ENCODE data around the gene XYLT2. TPM values are rescaled to one million over a fixed set of nuclear protein-coding genes. Genes with fewer than 3 reads are reported as not detected.

Gene XYLT2
- total and polyA plus RNA-seq, 2 of the 13 experiments (the other 11 are each of a cell fraction or from before 2014, with no cell fraction given), result 17.0 to 22.1 TPM

DNA sequence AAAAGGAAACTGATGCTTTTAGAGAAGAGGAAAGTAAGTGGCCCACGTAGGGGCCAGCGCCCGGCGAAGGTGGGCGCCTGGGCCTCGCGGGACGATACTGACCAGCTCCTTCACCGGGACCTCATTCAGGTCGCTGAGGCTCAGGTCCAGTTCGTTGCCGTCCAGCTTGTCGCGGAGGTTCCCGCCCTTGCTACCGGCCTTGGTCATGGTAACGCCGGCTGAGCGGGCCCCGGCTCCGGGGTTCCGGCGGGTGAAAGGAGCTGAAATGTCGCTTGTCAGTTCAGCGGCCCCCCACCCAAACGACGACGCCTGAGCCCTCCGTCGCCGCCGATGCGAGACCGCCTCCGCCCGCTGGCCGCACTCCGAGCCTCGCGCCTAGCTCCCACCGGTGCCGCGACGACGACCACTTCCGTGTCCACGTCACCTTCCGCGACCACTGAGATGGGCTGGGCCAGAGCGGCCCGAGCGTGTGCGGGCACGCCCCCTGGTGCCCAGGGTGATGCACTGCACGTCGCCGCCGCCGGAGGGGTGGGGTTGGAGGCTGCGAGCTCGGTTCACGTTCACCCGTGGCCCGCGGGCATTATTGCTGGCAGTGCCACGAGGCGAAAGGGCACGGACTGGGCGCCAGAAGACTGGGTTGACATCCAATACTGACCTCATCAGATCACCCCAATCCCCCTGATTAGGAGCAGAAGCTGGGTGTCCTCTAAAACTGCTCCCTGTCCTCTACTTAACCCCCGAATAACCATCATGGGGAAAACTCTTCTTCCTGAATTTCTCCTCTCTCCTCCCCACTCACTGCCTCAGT, 51.4 kb downstream of the XYLT2 start, which contains the start of gene LRRC59 (continued):
- TF ChIP-seq, protein P1, sequence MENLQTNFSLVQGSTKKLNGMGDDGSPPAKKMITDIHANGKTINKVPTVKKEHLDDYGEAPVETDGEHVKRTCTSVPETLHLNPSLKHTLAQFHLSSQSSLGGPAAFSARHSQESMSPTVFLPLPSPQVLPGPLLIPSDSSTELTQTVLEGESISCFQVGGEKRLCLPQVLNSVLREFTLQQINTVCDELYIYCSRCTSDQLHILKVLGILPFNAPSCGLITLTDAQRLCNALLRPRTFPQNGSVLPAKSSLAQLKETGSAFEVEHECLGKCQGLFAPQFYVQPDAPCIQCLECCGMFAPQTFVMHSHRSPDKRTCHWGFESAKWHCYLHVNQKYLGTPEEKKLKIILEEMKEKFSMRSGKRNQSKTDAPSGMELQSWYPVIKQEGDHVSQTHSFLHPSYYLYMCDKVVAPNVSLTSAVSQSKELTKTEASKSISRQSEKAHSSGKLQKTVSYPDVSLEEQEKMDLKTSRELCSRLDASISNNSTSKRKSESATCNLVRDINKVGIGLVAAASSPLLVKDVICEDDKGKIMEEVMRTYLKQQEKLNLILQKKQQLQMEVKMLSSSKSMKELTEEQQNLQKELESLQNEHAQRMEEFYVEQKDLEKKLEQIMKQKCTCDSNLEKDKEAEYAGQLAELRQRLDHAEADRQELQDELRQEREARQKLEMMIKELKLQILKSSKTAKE (CRISPR knock-in tag; IDR thresholded peaks at IDR 0.05; ENCODE audit: borderline replicate concordance), result peak; percentile 90
- peak; percentile 82; the same call in 1 of the 2 replicates for TF ChIP-seq GFI1 (CRISPR knock-in tag; IDR thresholded peaks at IDR 0.05; ENCODE audit: borderline replicate concordance)
- TF ChIP-seq ZNF224 (CRISPR knock-in tag; IDR thresholded peaks at IDR 0.05), result peak; percentile 94; the same call in 1 of the 2 replicates
- peak; percentile 81; the same call in 1 of the 2 replicates for TF ChIP-seq EEA1 (CRISPR knock-in tag; IDR thresholded peaks at IDR 0.05; ENCODE audit: borderline replicate concordance)
- peak; percentile 97 for TF ChIP-seq ZNF83 (CRISPR knock-in tag; IDR thresholded peaks at IDR 0.05; ENCODE audit: borderline replicate concordance)
- no peak for TF ChIP-seq FOXP1 (IDR thresholded peaks at IDR 0.05)
- peak; percentile 23 for TF ChIP-seq FOXP1 (CRISPR knock-in tag; IDR thresholded peaks at IDR 0.05)
- TF ChIP-seq FOXK2 (IDR thresholded peaks at IDR 0.05), result no peak
- TF ChIP-seq, protein P2, sequence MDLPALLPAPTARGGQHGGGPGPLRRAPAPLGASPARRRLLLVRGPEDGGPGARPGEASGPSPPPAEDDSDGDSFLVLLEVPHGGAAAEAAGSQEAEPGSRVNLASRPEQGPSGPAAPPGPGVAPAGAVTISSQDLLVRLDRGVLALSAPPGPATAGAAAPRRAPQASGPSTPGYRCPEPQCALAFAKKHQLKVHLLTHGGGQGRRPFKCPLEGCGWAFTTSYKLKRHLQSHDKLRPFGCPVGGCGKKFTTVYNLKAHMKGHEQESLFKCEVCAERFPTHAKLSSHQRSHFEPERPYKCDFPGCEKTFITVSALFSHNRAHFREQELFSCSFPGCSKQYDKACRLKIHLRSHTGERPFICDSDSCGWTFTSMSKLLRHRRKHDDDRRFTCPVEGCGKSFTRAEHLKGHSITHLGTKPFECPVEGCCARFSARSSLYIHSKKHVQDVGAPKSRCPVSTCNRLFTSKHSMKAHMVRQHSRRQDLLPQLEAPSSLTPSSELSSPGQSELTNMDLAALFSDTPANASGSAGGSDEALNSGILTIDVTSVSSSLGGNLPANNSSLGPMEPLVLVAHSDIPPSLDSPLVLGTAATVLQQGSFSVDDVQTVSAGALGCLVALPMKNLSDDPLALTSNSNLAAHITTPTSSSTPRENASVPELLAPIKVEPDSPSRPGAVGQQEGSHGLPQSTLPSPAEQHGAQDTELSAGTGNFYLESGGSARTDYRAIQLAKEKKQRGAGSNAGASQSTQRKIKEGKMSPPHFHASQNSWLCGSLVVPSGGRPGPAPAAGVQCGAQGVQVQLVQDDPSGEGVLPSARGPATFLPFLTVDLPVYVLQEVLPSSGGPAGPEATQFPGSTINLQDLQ (CRISPR knock-in tag; IDR thresholded peaks at IDR 0.05), result peak; percentile 95
- peak; percentile 42; the same call in 1 of the 2 replicates for TF ChIP-seq ZNF30 (CRISPR knock-in tag; IDR thresholded peaks at IDR 0.05)
- TF ChIP-seq STAG1 (CRISPR knock-in tag; IDR thresholded peaks at IDR 0.05), result peak; percentile 68
- TF ChIP-seq, protein P3, sequence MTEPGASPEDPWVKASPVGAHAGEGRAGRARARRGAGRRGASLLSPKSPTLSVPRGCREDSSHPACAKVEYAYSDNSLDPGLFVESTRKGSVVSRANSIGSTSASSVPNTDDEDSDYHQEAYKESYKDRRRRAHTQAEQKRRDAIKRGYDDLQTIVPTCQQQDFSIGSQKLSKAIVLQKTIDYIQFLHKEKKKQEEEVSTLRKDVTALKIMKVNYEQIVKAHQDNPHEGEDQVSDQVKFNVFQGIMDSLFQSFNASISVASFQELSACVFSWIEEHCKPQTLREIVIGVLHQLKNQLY (CRISPR knock-in tag; IDR thresholded peaks at IDR 0.05), result peak; percentile 61; the same call in 1 of the 2 replicates
- TF ChIP-seq, protein P4, sequence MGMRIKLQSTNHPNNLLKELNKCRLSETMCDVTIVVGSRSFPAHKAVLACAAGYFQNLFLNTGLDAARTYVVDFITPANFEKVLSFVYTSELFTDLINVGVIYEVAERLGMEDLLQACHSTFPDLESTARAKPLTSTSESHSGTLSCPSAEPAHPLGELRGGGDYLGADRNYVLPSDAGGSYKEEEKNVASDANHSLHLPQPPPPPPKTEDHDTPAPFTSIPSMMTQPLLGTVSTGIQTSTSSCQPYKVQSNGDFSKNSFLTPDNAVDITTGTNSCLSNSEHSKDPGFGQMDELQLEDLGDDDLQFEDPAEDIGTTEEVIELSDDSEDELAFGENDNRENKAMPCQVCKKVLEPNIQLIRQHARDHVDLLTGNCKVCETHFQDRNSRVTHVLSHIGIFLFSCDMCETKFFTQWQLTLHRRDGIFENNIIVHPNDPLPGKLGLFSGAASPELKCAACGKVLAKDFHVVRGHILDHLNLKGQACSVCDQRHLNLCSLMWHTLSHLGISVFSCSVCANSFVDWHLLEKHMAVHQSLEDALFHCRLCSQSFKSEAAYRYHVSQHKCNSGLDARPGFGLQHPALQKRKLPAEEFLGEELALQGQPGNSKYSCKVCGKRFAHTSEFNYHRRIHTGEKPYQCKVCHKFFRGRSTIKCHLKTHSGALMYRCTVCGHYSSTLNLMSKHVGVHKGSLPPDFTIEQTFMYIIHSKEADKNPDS (CRISPR knock-in tag; IDR thresholded peaks at IDR 0.05), result no peak
- TF ChIP-seq, protein P5, sequence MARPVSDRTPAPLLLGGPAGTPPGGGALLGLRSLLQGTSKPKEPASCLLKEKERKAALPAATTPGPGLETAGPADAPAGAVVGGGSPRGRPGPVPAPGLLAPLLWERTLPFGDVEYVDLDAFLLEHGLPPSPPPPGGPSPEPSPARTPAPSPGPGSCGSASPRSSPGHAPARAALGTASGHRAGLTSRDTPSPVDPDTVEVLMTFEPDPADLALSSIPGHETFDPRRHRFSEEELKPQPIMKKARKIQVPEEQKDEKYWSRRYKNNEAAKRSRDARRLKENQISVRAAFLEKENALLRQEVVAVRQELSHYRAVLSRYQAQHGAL (CRISPR knock-in tag; IDR thresholded peaks at IDR 0.05; ENCODE audit: not compliant biosample characterization), result no peak
- peak; percentile 97 for TF ChIP-seq ZNF501 (CRISPR knock-in tag; IDR thresholded peaks at IDR 0.05)
- TF ChIP-seq, protein P6, sequence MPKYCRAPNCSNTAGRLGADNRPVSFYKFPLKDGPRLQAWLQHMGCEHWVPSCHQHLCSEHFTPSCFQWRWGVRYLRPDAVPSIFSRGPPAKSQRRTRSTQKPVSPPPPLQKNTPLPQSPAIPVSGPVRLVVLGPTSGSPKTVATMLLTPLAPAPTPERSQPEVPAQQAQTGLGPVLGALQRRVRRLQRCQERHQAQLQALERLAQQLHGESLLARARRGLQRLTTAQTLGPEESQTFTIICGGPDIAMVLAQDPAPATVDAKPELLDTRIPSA (CRISPR knock-in tag; IDR thresholded peaks at IDR 0.05; ENCODE audit: borderline replicate concordance), result peak; percentile 98
- peak; percentile 98 for TF ChIP-seq NRL (CRISPR knock-in tag; IDR thresholded peaks at IDR 0.05; ENCODE audit: borderline replicate concordance)
- peak; percentile 99 for TF ChIP-seq ZNF563 (CRISPR knock-in tag; IDR thresholded peaks at IDR 0.05)
- no peak; the same call in 1 of the 2 replicates for TF ChIP-seq WIZ (CRISPR knock-in tag; IDR thresholded peaks at IDR 0.05)
- peak; percentile 98 for TF ChIP-seq ETV6 (CRISPR knock-in tag; conservative IDR thresholded peaks at IDR 0.05)

Data from HepG2 (cell line).